ENCODE measurements around the gene TARS1. TPM values are rescaled to one million over a fixed set of nuclear protein-coding genes. Genes with fewer than 3 reads are reported as not detected.

Gene TARS1
- total and polyA plus RNA-seq, 2 donors from 2014 or later = 66.0 to 99.5 TPM

DNA sequence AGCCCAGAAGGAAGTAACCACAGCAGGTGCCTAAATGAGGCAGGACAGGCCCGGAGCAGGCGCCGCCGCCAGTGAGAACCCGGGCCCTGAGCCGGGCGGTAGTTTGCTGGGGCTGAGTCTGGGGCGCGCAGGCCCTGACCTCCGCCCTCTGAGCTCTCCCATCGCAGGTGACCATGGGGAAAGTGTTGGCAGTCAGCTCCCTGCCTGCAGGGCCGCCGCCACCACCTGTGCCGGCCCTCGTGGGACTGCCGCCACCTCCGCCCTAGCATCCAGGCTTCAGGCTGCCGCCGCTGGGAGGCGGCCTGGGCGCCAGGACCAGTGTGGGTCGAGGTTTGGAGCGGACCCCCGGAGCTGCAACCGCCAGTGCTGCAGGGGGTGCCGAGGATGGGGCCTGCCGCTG, 61.1 kb downstream of the TARS1 start:
- intact Hi-C loops (cut with DNase I) = no loop called here
- H3K27ac ChIP-seq (ENCODE audit: low read depth in 2 of 2, low read length in 2 of 2) = no peak overlapping the region
- no peaks in the 10 kb centered on the region for H3K9me3 ChIP-seq (ENCODE audit: control insufficient read depth in 2 of 3, insufficient read depth in 1 of 3, low read length in 3 of 3)
- no peak overlapping the region for H3K4me3 ChIP-seq (ENCODE audit: low read length in 3 of 3)
- DNase-seq (no peak), FAIRE-seq (no peak)
- no peaks in the 10 kb centered on the region for H3K4me1 ChIP-seq (ENCODE audit: control insufficient read depth in 2 of 3, insufficient read depth in 2 of 3, low read depth in 1 of 3, low read length in 3 of 3)
- TF ChIP-seq, protein P1, sequence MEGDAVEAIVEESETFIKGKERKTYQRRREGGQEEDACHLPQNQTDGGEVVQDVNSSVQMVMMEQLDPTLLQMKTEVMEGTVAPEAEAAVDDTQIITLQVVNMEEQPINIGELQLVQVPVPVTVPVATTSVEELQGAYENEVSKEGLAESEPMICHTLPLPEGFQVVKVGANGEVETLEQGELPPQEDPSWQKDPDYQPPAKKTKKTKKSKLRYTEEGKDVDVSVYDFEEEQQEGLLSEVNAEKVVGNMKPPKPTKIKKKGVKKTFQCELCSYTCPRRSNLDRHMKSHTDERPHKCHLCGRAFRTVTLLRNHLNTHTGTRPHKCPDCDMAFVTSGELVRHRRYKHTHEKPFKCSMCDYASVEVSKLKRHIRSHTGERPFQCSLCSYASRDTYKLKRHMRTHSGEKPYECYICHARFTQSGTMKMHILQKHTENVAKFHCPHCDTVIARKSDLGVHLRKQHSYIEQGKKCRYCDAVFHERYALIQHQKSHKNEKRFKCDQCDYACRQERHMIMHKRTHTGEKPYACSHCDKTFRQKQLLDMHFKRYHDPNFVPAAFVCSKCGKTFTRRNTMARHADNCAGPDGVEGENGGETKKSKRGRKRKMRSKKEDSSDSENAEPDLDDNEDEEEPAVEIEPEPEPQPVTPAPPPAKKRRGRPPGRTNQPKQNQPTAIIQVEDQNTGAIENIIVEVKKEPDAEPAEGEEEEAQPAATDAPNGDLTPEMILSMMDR (IDR thresholded peaks at IDR 0.05; ENCODE audit: borderline replicate concordance, extremely low read depth, insufficient read depth) = no peak
- no peaks in the 10 kb centered on the region for H3K27me3 ChIP-seq (ENCODE audit: control insufficient read depth, insufficient read depth, low read length)
- H3K9ac ChIP-seq (ENCODE audit: low read length in 3 of 3) = no peak overlapping the region
- H3K36me3 ChIP-seq (ENCODE audit: control insufficient read depth in 2 of 3, insufficient read depth in 3 of 3, low read length in 3 of 3) = no peaks in the 10 kb centered on the region

DNA sequence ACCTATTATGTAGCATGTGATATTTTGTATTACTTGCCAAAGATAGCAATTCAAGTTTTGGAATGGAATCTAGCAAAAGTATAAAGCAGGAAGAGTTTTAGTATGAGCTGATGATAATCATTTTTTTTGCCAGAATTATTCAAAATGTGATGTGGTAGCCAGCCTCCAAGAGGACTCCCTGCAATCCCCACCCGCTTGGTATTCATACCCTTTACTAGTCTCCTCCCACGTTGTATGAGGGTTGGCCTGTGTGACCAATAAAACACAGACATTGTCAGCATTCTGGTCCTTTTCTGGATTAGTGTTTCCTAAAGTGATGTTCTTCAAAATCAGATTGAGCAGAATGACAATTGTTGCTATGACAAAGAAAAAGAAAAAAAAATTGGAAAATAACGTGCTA, 63.8 kb downstream of the TARS1 start:
- intact Hi-C loops (cut with DNase I) = no loop called here
- DNase-seq (no peak), FAIRE-seq (no peak)
- Histone ChIP-seq H3K9ac (ENCODE audit: low read length in 3 of 3) (no peak overlapping the region), H3K27me3 (ENCODE audit: control insufficient read depth, insufficient read depth, low read length) (no peaks in the 10 kb centered on the region), H3K27ac (ENCODE audit: low read depth in 2 of 2, low read length in 2 of 2) (no peak overlapping the region), H3K9me3 (ENCODE audit: control insufficient read depth in 2 of 3, insufficient read depth in 1 of 3, low read length in 3 of 3) (no peaks in the 10 kb centered on the region), H3K4me3 (ENCODE audit: low read length in 3 of 3) (no peak overlapping the region), H3K4me1 (ENCODE audit: control insufficient read depth in 2 of 3, insufficient read depth in 2 of 3, low read depth in 1 of 3, low read length in 3 of 3) (no peaks in the 10 kb centered on the region), H3K36me3 (ENCODE audit: control insufficient read depth in 2 of 3, insufficient read depth in 3 of 3, low read length in 3 of 3) (no peaks in the 10 kb centered on the region)
- TF ChIP-seq, protein P1 (IDR thresholded peaks at IDR 0.05; ENCODE audit: borderline replicate concordance, extremely low read depth, insufficient read depth) = no peak

DNA sequence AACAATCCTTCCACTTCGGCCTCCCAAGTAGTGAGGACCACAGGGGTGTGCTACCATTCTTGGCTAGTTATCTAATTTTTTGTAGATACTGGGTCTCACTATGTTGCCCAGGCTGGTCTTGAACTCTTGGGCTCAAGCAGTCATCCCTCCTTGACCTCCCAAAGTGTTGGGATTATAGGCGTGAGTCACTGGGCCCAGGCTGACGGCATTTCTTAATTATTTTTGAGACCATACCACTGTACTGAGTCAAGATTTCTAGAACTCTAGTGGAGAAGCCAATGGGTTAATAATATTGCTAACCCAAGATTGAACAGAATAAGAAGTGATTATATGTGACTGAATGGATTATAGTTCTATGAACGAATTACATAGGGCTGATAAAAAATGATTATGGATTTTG, 66.7 kb downstream of the TARS1 start:
- intact Hi-C loops (cut with DNase I) = no loop called here
- TF ChIP-seq, protein P1 (IDR thresholded peaks at IDR 0.05; ENCODE audit: borderline replicate concordance, extremely low read depth, insufficient read depth) = no peak
- no peak overlapping the region for H3K27ac ChIP-seq (ENCODE audit: low read depth in 2 of 2, low read length in 2 of 2)
- FAIRE-seq (no peak), DNase-seq (no peak)
- H3K9ac ChIP-seq (ENCODE audit: low read length in 3 of 3) = no peak overlapping the region
- no peak overlapping the region for H3K4me3 ChIP-seq (ENCODE audit: low read length in 3 of 3)
- H3K27me3 ChIP-seq (ENCODE audit: control insufficient read depth, insufficient read depth, low read length) = no peaks in the 10 kb centered on the region
- no peaks in the 10 kb centered on the region for H3K36me3 ChIP-seq (ENCODE audit: control insufficient read depth in 2 of 3, insufficient read depth in 3 of 3, low read length in 3 of 3)
- H3K9me3 ChIP-seq (ENCODE audit: control insufficient read depth in 2 of 3, insufficient read depth in 1 of 3, low read length in 3 of 3) = no peaks in the 10 kb centered on the region
- H3K4me1 ChIP-seq (ENCODE audit: control insufficient read depth in 2 of 3, insufficient read depth in 2 of 3, low read depth in 1 of 3, low read length in 3 of 3) = no peaks in the 10 kb centered on the region

DNA sequence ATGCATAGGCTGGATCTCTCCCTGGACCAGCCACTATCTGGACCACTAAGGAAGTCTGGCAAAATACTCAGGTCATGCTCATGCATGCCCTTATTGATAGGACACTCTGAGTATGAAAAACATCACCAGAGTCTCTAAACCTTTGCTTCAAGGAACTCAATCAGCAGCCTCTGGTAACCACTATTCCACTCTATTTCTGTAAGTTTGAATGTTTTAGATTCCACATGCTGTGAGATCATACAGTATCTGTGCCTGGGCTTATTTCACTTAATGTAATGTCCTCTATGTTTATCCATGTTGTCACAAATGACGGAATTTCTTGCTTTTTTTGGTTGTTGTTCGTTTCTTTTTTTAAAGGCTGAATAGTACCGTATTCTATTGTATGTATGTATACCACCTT, 68.3 kb downstream of the TARS1 start:
- no peak for FAIRE-seq
- intact Hi-C loops (cut with DNase I) = no loop called here

More for the DNA sequence above, 68.3 kb downstream of the TARS1 start:
- Histone ChIP-seq H3K4me3 (ENCODE audit: low read length in 3 of 3) (no peak overlapping the region), H3K4me1 (ENCODE audit: control insufficient read depth in 2 of 3, insufficient read depth in 2 of 3, low read depth in 1 of 3, low read length in 3 of 3) (no peaks in the 10 kb centered on the region), H3K9ac (ENCODE audit: low read length in 3 of 3) (no peak overlapping the region), H3K27me3 (ENCODE audit: control insufficient read depth, insufficient read depth, low read length) (no peaks in the 10 kb centered on the region), H3K9me3 (ENCODE audit: control insufficient read depth in 2 of 3, insufficient read depth in 1 of 3, low read length in 3 of 3) (no peaks in the 10 kb centered on the region), H3K36me3 (ENCODE audit: control insufficient read depth in 2 of 3, insufficient read depth in 3 of 3, low read length in 3 of 3) (no peaks in the 10 kb centered on the region), H3K27ac (ENCODE audit: low read depth in 2 of 2, low read length in 2 of 2) (no peak overlapping the region)
- no peak for DNase-seq
- TF ChIP-seq, protein P1 (IDR thresholded peaks at IDR 0.05; ENCODE audit: borderline replicate concordance, extremely low read depth, insufficient read depth) = no peak
